Ectodermal cell (in vitro differentiated cells): ENCODE data around the gene MX1.

Source experiments
- H3K27ac ChIP-seq: 2 replicates; pipeline ENCODE4 v1.7.0; 2013; ENCODE audit warnings: mild to moderate bottlenecking, low read depth, low read length; ENCODE audit not compliant: insufficient read depth, poor library complexity, severe bottlenecking
- H3K27me3 ChIP-seq: 2 replicates; pipeline ENCODE4 v1.7.0; 2013; ENCODE audit warnings: mild to moderate bottlenecking, low read length; ENCODE audit not compliant: insufficient read depth, control insufficient read depth, poor library complexity, severe bottlenecking
- H3K36me3 ChIP-seq: one replicate; pipeline ENCODE4 v1.7.0; 2013; ENCODE audit warnings: low read length; ENCODE audit not compliant: control insufficient read depth, insufficient read depth
- H3K4me1 ChIP-seq: one replicate; pipeline ENCODE4 v1.7.0; 2013; ENCODE audit warnings: low read length; ENCODE audit not compliant: control insufficient read depth, insufficient read depth
- H3K4me3 ChIP-seq: 2 replicates; pipeline ENCODE4 v1.7.0; 2013; ENCODE audit warnings: low read depth, low read length, control low read depth; ENCODE audit not compliant: insufficient read depth
- H3K9me3 ChIP-seq: 2 replicates; pipeline ENCODE4 v1.7.0; 2013; ENCODE audit warnings: mild to moderate bottlenecking, low read length, moderate library complexity; ENCODE audit not compliant: control insufficient read depth
- WGBS, 2 experiments: methylation state at CpG; one replicate each; pipeline ENCODE4 v1.1.7; 2013; ENCODE audit warnings: missing lambda C conversion rate in 2 of 2; 5-methylcytosine and 5-hydroxymethylcytosine counted together

The MX1 gene

DNA sequence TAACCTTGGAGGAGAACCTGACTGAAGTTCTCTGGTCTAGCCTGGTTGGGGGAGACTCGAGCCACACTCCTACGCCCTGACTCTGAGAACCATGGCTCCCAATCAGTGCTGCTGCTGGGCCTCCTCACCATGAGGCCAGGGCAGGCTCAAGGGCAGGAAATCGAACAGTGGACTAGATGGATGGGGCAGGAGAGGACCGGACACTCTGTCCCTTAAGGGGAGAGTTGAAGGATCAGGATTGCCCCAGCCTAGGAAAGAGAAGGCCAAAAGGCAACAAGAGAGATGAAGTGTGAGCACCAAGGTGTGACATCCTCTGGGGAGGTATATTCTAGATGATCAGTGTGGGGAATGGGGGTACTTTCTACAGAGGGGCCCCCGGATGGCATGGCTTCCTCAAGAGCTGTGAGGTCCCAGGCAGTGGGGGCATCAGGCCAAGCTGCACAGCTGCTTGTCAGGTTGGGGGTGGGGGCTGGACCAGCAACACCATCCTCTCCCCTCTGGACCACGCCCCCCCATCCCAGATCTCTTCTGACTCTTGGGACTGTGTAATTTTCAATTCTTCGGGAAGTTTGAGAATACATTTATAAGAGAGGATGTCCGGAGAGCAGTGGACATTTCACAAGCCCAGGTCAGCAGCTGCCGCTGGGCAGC, 34.0 kb downstream of the MX1 start:
- H3K36me3 ChIP-seq, result no peaks in the 10 kb centered on the region
- no peaks in the 10 kb centered on the region for H3K4me1 ChIP-seq
- H3K27ac ChIP-seq, result no peak overlapping the region
- 93 to 95% methylated on average over 9 of the region's 9 CpGs for WGBS, 2 experiments
- H3K27me3 ChIP-seq, result no peaks in the 10 kb centered on the region
- no peaks in the 10 kb centered on the region for H3K9me3 ChIP-seq
- H3K4me3 ChIP-seq, result no peak overlapping the region

GRCh38 chr21:41460578-41461527, 34.8 kb downstream of the MX1 start:
- H3K27me3 ChIP-seq, result no peaks in the 10 kb centered on the region
- no peaks in the 10 kb centered on the region for H3K4me1 ChIP-seq
- no peak overlapping the region for H3K27ac ChIP-seq

DNA sequence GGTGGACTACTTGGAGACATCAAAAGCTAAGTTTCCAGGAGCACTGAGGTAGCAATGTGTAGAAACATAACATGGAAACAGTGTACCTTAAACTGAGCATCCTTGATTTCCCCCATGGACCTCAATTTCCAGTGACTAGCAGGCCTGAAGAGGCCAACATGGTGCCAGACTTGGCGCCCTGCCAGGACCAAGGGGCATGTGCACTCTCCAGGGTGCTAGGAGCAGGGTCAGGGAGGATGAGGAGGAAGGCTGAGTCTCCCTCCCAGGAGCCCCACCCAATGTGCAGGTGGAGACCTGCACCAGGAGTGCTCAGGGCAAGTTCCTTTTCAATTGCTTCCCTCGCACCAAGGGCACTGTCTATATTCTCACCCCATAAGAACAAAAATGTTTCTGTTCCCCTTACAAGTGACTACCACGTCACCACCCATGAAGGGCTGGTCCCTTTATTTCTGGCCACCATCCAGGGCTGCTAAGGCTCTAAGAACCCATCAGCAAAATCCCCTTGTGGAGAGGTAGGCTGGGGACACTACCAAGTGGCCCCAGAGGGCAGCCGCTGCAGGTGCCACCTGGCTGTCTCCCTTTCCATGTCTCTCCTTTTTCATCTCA, 39.2 kb downstream of the MX1 start:
- H3K36me3 ChIP-seq, result no peaks in the 10 kb centered on the region
- WGBS, 2 experiments, result 92 to 96% methylated on average over 4 of the region's 4 CpGs
- H3K4me1 ChIP-seq, result no peaks in the 10 kb centered on the region
- no peak overlapping the region for H3K4me3 ChIP-seq
- H3K9me3 ChIP-seq, result no peaks in the 10 kb centered on the region
- H3K27me3 ChIP-seq, result no peaks in the 10 kb centered on the region
- no peak overlapping the region for H3K27ac ChIP-seq

More at GRCh38 chr21:41460578-41461527, 34.8 kb downstream of the MX1 start:
- Histone ChIP-seq H3K4me3 (no peak overlapping the region), H3K36me3 (no peaks in the 10 kb centered on the region), H3K9me3 (no peaks in the 10 kb centered on the region)
- 53 to 56% methylated on average over 17 of the region's 17 CpGs for WGBS, 2 experiments

DNA sequence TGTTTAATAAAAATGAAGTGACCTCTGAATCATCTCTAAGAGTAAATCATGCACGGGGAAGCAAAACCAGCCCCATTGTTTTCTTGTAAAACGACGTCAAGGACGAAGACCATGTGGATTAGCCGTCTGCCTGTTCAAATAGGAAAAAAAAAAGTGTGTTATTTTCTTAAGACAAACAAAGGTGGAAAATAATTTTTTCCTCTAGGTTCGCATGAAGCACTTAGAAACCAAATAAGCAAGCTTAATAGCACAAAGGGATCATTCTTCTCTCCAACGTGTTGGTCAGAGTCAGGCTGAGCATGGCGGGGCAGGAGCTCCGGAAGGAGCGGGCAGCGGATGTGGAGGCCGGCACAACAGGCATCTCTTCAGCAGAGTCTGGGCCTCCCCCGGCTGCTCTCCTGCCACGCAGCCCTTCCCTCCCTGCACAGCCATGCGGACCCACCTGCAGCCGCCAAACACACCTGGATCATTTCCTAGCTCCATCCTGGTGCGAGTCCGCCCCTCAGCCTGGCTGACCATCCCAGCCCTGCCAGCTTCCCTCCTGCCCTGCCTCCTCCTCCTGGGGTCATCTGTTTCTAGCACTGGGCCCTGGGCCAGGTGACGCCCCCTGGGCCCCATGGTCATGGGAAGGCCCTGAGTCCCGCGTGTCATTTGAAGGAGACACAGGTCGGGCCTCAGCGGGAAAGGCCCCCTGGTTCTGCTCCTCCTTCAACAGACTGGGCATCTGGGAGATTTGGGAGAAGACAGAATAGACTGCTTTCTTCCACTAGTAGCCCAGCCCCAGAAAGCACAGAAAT, 40.2 kb downstream of the MX1 start:
- no peak overlapping the region for H3K4me3 ChIP-seq

DNA sequence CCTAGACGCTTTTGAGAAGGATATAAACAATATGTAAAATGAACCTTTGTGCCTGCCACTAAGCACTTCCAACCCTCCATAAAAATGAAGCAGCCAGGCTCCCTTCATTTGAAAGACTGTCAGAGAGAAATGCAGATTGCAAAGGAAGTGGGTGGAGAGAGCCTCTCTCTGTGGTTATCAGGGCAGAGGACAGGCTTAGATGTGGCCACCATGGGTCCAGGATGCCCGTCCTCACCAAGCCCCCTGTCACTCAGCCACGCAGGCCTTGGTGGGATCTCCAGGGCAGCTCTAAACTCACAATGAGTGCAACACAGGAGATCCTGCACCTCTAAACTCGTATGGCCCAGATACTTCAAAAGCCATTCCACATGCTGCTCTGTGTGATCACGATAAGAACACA, 44.0 kb downstream of the MX1 start:
- no peak overlapping the region for H3K4me3 ChIP-seq
- no peak overlapping the region for H3K27ac ChIP-seq
- H3K27me3 ChIP-seq, result no peaks in the 10 kb centered on the region
- H3K36me3 ChIP-seq, result no peaks in the 10 kb centered on the region
- WGBS, 2 experiments, result 77 to 81% methylated on average over 4 of the region's 5 CpGs
- H3K4me1 ChIP-seq, result no peaks in the 10 kb centered on the region
- H3K9me3 ChIP-seq, result no peaks in the 10 kb centered on the region

More for the DNA sequence above, 40.2 kb downstream of the MX1 start:
- H3K36me3 ChIP-seq, result no peaks in the 10 kb centered on the region
- no peaks in the 10 kb centered on the region for H3K27me3 ChIP-seq
- no peaks in the 10 kb centered on the region for H3K4me1 ChIP-seq
- no peak overlapping the region for H3K27ac ChIP-seq
- 94% methylated on average over 23 of the region's 23 CpGs for WGBS, 2 experiments
- no peaks in the 10 kb centered on the region for H3K9me3 ChIP-seq

- Histone ChIP-seq H3K36me3 (no peaks in the 10 kb centered on the region), H3K9me3 (no peaks in the 10 kb centered on the region), H3K4me3 (no peak overlapping the region), H3K27ac (no peak overlapping the region), H3K4me1 (peaks cover 6% of the 10 kb centered on the region), H3K27me3 (no peaks in the 10 kb centered on the region)
- 93 to 94% methylated on average over 33 of the region's 33 CpGs for WGBS, 2 experiments
Observed at GRCh38 chr21:41472753-41473548, 46.9 kb downstream of the MX1 start.

GRCh38 chr21:41475714-41476420, 49.8 kb downstream of the MX1 start:
- no peaks in the 10 kb centered on the region for H3K27me3 ChIP-seq
- no peaks in the 10 kb centered on the region for H3K9me3 ChIP-seq
- H3K36me3 ChIP-seq, result no peaks in the 10 kb centered on the region
- H3K4me1 ChIP-seq, result peaks cover 14% of the 10 kb centered on the region
- 83 to 85% methylated on average over 15 of the region's 15 CpGs for WGBS, 2 experiments
- no peak overlapping the region for H3K4me3 ChIP-seq
- H3K27ac ChIP-seq, result no peak overlapping the region

DNA sequence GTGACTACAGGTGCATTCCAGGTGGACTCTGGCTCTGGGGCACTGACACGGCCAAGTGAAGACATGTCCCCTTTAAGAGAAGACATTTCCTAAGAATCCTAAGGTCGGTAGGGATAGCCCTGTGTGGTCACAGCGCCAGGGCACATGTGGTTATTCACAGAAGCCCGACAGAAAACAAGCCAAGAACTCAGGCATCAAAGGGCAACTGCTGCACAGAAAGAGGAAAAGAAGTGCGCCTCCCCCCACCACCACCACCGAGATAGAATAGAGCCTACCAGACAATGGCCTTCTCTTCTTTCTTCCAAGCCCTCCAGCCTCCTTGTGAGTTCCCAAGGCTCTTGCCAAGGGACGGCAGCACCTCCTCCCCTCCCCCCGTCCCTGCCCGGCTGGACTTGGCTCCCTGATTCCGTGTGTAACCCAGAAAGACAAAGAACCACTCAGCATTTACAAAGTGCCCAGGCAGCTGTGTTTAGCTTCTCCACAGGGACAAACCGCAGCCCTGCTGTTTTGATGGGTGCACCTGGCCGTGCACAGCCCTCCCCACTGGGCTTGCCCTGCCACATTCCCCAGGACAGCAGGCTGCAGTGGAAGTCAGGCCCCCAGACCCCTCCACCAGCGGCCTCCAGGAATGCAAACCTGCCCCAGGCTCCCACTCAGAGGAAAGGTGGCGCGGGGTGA, 51.7 kb downstream of the MX1 start:
- 10 to 12% methylated on average over 15 of the region's 15 CpGs for WGBS, 2 experiments
- Histone ChIP-seq H3K4me1 (peaks cover 14% of the 10 kb centered on the region), H3K27me3 (no peaks in the 10 kb centered on the region), H3K36me3 (no peaks in the 10 kb centered on the region), H3K4me3 (no peak overlapping the region), H3K27ac (no peak overlapping the region), H3K9me3 (no peaks in the 10 kb centered on the region)
